HL-60 (cell line): ENCODE results near the gene LSAMP.

Experiments used
- DNase-seq, 2 experiments: peaks; one replicate each; pipeline ENCODE4 v3.0.0-alpha.2; 2010 to 2020; ENCODE audit warnings: low read depth in 1 of 2, low spot score in 1 of 2
- H3K27ac ChIP-seq: fragments of 250-450 bp; sonication (Bioruptor Pico); replicated peaks from 2 replicates; pipeline ENCODE4 v1.5.1; 2020; ENCODE audit warnings: mild to moderate bottlenecking, moderate library complexity
- H3K27me3 ChIP-seq: fragments of 250-450 bp; sonication (Bioruptor Pico); 2 replicates; pipeline ENCODE4 v1.5.1; 2021; ENCODE audit warnings: mild to moderate bottlenecking, moderate library complexity; ENCODE audit not compliant: insufficient read depth, poor library complexity, severe bottlenecking
- H3K4me3 ChIP-seq: replicated peaks from 2 replicates; pipeline ENCODE4 v1.5.1; 2011; ENCODE audit warnings: mild to moderate bottlenecking, control low read depth, low read length; ENCODE audit not compliant: insufficient read depth
- CTCF ChIP-seq: IDR thresholded peaks from one replicate; pipeline ENCODE4 v1.5.1; 2011; ENCODE audit warnings: low read length, control low read depth, inconsistent platforms; ENCODE audit not compliant: insufficient read depth
- GABPA ChIP-seq: IDR thresholded peaks from 2 replicates; pipeline ENCODE4 v1.6.1; 2012; ENCODE audit warnings: low read depth
- POLR2AphosphoS5 ChIP-seq: IDR thresholded peaks from 2 replicates; pipeline ENCODE4 v1.6.1; 2012; ENCODE audit warnings: low read depth
- REST ChIP-seq: IDR thresholded peaks from 2 replicates; pipeline ENCODE4 v1.6.1; 2012; ENCODE audit warnings: low read depth; ENCODE audit not compliant: insufficient replicate concordance
- SPI1 ChIP-seq: IDR thresholded peaks from 2 replicates; pipeline ENCODE4 v1.6.1; 2012; ENCODE audit warnings: low read depth, mild to moderate bottlenecking, borderline replicate concordance

Gene LSAMP

GRCh38 chr3:116015931-116016330, 429.4 kb downstream of the LSAMP start:
- Histone ChIP-seq H3K27ac (no peak overlapping the region), H3K27me3 (no peaks in the 10 kb centered on the region), H3K4me3 (no peak overlapping the region)

GRCh38 chr3:116007000-116007399, 438.3 kb downstream of the LSAMP start:
- no peak for DNase-seq
- no peak for TF ChIP-seq GABPA
- H3K4me3 ChIP-seq = no peak overlapping the region
- H3K27me3 ChIP-seq = no peaks in the 10 kb centered on the region
- H3K27ac ChIP-seq = no peak overlapping the region

More at GRCh38 chr3:116015931-116016330, 429.4 kb downstream of the LSAMP start:
- TF ChIP-seq POLR2AphosphoS5 = no peak
- TF ChIP-seq CTCF = no peak
- no peak for TF ChIP-seq REST
- TF ChIP-seq GABPA = no peak
- TF ChIP-seq SPI1 = no peak
- no peak for DNase-seq

- no peak for DNase-seq
- Histone ChIP-seq H3K27ac (no peak overlapping the region), H3K4me3 (no peak overlapping the region), H3K27me3 (no peaks in the 10 kb centered on the region)
- TF ChIP-seq REST (no peak), POLR2AphosphoS5 (no peak), SPI1 (no peak), GABPA (no peak), CTCF (no peak)
Observed at GRCh38 chr3:116005404-116005803, 439.9 kb downstream of the LSAMP start.

- Histone ChIP-seq H3K27ac (no peak overlapping the region), H3K4me3 (no peak overlapping the region), H3K27me3 (no peaks in the 10 kb centered on the region)
- TF ChIP-seq SPI1 (no peak), REST (no peak), POLR2AphosphoS5 (no peak), GABPA (no peak), CTCF (no peak)
- no peak for DNase-seq
Observed at GRCh38 chr3:116002235-116002634, 443.1 kb downstream of the LSAMP start.
